Ishikawa (cell line): ENCODE measurements around the gene HSPBP1.

Experiments used
- CEBPB ChIP-seq: IDR thresholded peaks from 2 replicates; pipeline ENCODE4 v1.6.1; 2012
- CREB1 ChIP-seq: IDR thresholded peaks from 2 replicates; pipeline ENCODE4 v1.6.1; 2012; ENCODE audit warnings: low read depth
- EGR1 ChIP-seq: IDR thresholded peaks from 2 replicates; pipeline ENCODE4 v1.6.1; 2012
- EP300 ChIP-seq: IDR thresholded peaks from 2 replicates; pipeline ENCODE4 v1.6.1; 2012; ENCODE audit warnings: borderline replicate concordance
- FOXM1 ChIP-seq: IDR thresholded peaks from 2 replicates; pipeline ENCODE4 v1.6.1; 2012; ENCODE audit warnings: low read depth, borderline replicate concordance
- MAX ChIP-seq: IDR thresholded peaks from 2 replicates; pipeline ENCODE4 v1.6.1; 2012
- NFIC ChIP-seq: IDR thresholded peaks from 2 replicates; pipeline ENCODE4 v1.6.1; 2012
- RAD21 ChIP-seq: IDR thresholded peaks from 2 replicates; pipeline ENCODE4 v1.6.1; 2012; ENCODE audit warnings: low read depth
- REST ChIP-seq: IDR thresholded peaks from 2 replicates; pipeline ENCODE4 v1.6.1; 2012; ENCODE audit warnings: low read depth, mild to moderate bottlenecking
- TAF1 ChIP-seq: IDR thresholded peaks from 2 replicates; pipeline ENCODE4 v1.6.1; 2012; ENCODE audit warnings: low read depth, mild to moderate bottlenecking
- TCF12 ChIP-seq: IDR thresholded peaks from 2 replicates; pipeline ENCODE4 v1.6.1; 2012; ENCODE audit warnings: low read depth
- TEAD4 ChIP-seq: IDR thresholded peaks from 2 replicates; pipeline ENCODE4 v1.6.1; 2012
- USF1 ChIP-seq: IDR thresholded peaks from 2 replicates; pipeline ENCODE4 v1.6.1; 2012
- YY1 ChIP-seq: IDR thresholded peaks from 2 replicates; pipeline ENCODE4 v1.6.1; 2012; ENCODE audit warnings: low read depth
- ZBTB7A ChIP-seq: IDR thresholded peaks from 2 replicates; pipeline ENCODE4 v1.6.1; 2012; ENCODE audit warnings: low read depth

HSPBP1 gene

GRCh38 chr19:55220525-55220924, 59.4 kb downstream of the HSPBP1 start:
- TF ChIP-seq NFIC (no peak), REST (peak; percentile 96), YY1 (peak; percentile 65; the same call in 1 of the 2 replicates), CEBPB (no peak)

GRCh38 chr19:55216461-55217198, 63.3 kb downstream of the HSPBP1 start:
- TF ChIP-seq REST (peak; percentile 99), YY1 (peak; percentile 80), TAF1 (no peak; the same call in 1 of the 2 replicates), RAD21 (no peak), ZBTB7A (peak; percentile 16; the same call in 1 of the 2 replicates), FOXM1 (peak; percentile 52; the same call in 1 of the 2 replicates), USF1 (0 out of 2 replicates have a peak, but pooled peaks have one; percentile 12), NFIC (peak; percentile 51), TCF12 (peak; percentile 79), TEAD4 (no peak), EP300 (peak; percentile 59; the same call in 1 of the 2 replicates), EGR1 (no peak), CEBPB (no peak), CREB1 (0 out of 2 replicates have a peak, but pooled peaks have one; percentile 46), MAX (peak; percentile 76)

- TF ChIP-seq USF1 (no peak), YY1 (no peak), REST (no peak), NFIC (no peak)
Measured at GRCh38 chr19:55213547-55213946, 66.4 kb downstream of the HSPBP1 start.

DNA sequence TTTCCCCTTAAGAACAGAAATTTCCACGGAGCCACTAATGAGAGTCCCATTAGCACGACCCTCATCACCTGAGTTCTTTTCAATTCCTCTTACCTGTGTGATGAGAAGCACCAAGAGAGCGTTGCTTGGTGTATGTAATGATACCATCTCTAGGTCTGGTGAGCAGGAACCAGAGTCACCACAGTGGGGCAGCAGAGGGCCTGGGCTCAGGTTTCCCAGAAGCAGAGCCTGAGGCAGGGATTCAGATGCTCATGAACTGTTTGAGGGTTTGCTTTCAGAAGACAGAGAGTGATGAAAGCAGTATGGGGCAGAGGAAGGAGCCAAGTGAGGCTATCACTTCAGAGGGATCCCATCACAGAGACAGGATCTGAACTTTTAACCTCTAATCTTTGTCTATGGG, 67.5 kb downstream of the HSPBP1 start:
- no peak for TF ChIP-seq EGR1
- no peak for TF ChIP-seq TCF12
- peak; percentile 85 for TF ChIP-seq RAD21
